GM10248 (cell line): ENCODE data around the gene DCHS2.

Experiments used
- CTCF ChIA-PET: fragments of 300-600 bp; sonication (Branson Sonifier 250); formaldehyde crosslinking; extraction: SDS; loops from one replicate; lab custom pipeline; 2021; ENCODE audit warnings: antibody characterized with exemption; lab: Yijun Ruan, JAX
- POLR2A ChIA-PET: fragments of 350-650 bp; sonication (Branson Sonifier 250); formaldehyde crosslinking; extraction: SDS; loops from one replicate; lab custom pipeline; 2020; ENCODE audit warnings: antibody characterized with exemption; lab: Yijun Ruan, JAX
- DNase-seq: peaks from one replicate; pipeline ENCODE4 v3.0.0; 2012; ENCODE audit errors: extremely low spot score
- TF ChIP-seq, protein P1 (sequence below): IDR thresholded peaks from 2 replicates; pipeline ENCODE4 v1.5.1; 2012; ENCODE audit warnings: mild to moderate bottlenecking, low read depth; ENCODE audit errors: extremely low read depth, missing control alignments, control extremely low read depth

Gene DCHS2

DNA sequence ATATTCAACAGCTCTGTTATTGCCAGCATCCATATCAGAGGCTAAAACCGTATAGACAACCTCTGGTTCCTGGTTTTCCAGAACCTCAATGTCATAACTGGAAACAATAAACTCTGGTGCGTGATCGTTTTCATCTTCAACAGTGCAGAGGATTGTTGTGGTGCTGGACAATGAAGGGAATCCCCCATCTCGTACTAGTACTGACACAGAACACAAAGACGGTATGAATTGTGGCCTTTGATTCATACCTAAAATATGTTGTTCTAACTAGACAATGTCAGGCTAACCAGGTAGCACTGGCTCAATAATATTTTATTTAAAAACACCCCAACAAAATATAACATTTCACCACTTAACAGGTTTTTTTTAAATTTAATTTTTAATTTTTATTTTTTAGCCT lies 186.9 kb downstream of the DCHS2 start:
- TF ChIP-seq, protein P1, sequence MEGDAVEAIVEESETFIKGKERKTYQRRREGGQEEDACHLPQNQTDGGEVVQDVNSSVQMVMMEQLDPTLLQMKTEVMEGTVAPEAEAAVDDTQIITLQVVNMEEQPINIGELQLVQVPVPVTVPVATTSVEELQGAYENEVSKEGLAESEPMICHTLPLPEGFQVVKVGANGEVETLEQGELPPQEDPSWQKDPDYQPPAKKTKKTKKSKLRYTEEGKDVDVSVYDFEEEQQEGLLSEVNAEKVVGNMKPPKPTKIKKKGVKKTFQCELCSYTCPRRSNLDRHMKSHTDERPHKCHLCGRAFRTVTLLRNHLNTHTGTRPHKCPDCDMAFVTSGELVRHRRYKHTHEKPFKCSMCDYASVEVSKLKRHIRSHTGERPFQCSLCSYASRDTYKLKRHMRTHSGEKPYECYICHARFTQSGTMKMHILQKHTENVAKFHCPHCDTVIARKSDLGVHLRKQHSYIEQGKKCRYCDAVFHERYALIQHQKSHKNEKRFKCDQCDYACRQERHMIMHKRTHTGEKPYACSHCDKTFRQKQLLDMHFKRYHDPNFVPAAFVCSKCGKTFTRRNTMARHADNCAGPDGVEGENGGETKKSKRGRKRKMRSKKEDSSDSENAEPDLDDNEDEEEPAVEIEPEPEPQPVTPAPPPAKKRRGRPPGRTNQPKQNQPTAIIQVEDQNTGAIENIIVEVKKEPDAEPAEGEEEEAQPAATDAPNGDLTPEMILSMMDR: no peak
- POLR2A ChIA-PET: no interaction called here
- CTCF ChIA-PET: interaction anchor here (1.2 kb wide), 1 partner anchor 22 kb away, joined by 3 read pairs; no protein-coding TSS in a partner anchor
- DNase-seq: no peak

DNA sequence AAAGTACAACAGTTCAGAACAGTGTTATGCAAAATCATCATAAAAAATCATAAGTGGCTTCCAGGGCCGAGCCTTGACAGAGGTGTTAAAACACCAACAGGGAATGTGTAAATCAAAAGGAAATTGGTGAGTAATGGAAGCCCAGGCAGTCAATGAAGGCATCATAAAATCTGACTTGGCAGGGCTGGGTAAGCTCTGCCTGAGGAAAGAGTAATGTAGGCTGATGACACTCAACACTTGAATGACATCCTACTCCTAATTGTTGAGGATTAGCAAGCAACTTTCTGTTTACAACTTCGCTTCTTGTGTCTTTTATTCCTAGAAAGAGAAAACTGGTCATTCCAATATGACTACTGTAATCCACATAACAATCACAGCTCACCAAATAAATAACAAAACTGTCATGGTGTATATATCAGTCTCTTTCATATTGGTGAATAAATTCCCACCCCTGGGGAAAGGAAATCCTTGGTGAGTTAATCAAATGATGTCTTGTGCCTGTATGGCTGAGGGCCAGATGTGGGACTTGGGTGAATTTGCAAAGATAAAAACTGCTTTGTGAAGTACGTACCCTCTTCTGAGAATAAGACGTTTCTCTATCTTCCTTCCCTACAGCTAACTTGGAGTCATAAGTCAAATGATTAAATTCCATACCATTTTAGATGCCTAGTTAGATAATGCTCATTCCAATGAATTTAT lies 196.8 kb downstream of the DCHS2 start:
- ChIA-PET POLR2A (no interaction called here), CTCF (no interaction called here)

DNA sequence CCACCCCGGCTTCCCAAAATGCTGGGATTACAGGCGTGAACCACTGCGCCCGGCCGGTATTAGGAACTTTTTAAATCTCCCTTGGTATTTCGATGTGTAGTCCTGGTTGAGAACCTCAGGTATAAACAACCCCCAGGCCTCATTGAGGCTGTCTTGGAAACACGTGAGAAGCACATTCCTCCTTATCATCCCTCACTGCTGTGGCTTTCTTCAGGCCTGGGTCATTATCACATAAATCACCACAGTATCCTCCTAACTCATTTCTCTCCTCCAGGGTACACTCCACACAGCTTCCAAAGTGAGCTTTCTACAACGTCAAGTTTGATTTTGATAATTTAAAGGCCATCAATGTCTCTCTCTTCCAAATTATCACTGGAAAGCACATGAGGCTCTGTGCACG lies 198.2 kb downstream of the DCHS2 start:
- DNase-seq: no peak
- TF ChIP-seq, protein P1: no peak
- CTCF ChIA-PET: no interaction called here
- POLR2A ChIA-PET: no interaction called here

More for the DNA sequence above, 196.8 kb downstream of the DCHS2 start:
- TF ChIP-seq, protein P1: no peak
- DNase-seq: no peak

DNA sequence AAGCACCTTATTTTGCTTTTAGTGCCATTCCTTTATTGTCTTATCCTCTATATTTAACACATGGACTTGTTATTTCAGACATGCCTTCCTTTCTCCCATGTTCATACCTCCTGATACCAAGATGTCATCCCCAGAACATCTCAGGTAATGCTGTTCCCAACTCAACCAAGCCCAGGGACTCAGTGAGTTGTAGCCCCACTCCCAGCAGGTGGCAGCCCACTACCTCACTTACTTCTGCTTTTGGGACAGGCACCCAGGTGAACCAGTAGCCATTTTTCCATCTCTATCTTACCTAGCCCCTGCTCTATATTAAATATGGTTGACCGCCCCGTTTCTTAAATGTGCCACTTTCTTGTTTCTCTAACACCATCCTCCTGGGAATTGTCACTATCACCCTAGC lies 199.0 kb downstream of the DCHS2 start:
- TF ChIP-seq, protein P1: no peak
- CTCF ChIA-PET: no interaction called here
- POLR2A ChIA-PET: no interaction called here
- no peak for DNase-seq

DNA sequence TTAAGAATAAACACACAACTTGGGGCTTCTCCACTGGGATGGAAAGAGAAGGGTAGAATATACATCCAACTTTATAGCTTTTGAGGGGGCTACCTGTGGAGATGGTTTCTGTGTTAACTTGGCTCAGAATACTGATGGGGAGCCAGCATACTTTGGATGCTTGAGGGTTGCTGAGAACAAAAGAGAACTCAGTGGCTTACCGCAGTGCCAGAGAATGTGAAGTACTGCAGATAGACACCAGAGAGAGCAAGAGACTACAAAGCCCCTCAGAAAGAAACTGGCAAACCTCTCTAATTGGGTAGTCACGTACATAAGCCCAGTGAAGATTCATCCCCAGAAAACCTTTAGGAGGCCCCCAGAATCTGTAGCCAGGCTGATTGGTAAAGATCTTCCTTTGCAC lies 214.4 kb downstream of the DCHS2 start:
- CTCF ChIA-PET: no interaction called here
- no peak for DNase-seq
- TF ChIP-seq, protein P1: no peak
- POLR2A ChIA-PET: no interaction called here

DNA sequence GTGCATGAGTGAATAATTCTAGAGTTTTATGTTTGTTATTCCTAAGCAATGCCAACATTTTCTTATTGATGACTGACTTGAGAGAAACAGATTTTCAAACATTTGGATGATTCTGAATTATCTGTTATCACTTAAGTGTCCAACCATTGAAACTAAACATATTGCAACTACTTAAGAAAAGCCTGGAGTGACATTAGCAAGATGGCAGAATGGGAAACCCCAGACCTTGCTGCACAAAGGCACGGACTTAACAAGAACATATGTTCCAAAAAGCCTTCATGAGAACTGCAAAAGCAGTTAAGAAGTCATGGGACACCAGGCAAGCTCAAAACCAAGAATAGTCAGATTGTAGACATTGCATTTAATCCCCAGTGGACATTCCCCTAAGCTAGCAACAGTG lies 215.1 kb downstream of the DCHS2 start:
- TF ChIP-seq, protein P1: no peak
- ChIA-PET POLR2A (no interaction called here), CTCF (no interaction called here)
- DNase-seq: no peak
